Endodermal cell (in vitro differentiated cells): Measurements from ENCODE around the gene MYL2. TPM values are rescaled to one million over a fixed set of nuclear protein-coding genes. Genes with fewer than 3 reads are reported as not detected.

Experiments
- DNase-seq: peaks from one replicate; pipeline ENCODE4 v3.0.0-alpha.2; 2017
- H3K27ac ChIP-seq: 2 replicates; pipeline ENCODE4 v1.5.1; 2013; ENCODE audit warnings: mild to moderate bottlenecking, low read depth, low read length, moderate library complexity
- H3K27me3 ChIP-seq: 2 replicates; pipeline ENCODE4 v1.6.1; 2013; ENCODE audit warnings: mild to moderate bottlenecking, low read length, moderate library complexity; ENCODE audit not compliant: insufficient read depth, control insufficient read depth, poor library complexity, severe bottlenecking
- H3K36me3 ChIP-seq: 2 replicates; pipeline ENCODE4 v1.7.0; 2013; ENCODE audit warnings: mild to moderate bottlenecking, low read length, moderate library complexity; ENCODE audit not compliant: control insufficient read depth, insufficient read depth
- H3K4me1 ChIP-seq: one replicate; pipeline ENCODE4 v1.7.0; 2013; ENCODE audit warnings: low read length; ENCODE audit not compliant: control insufficient read depth, insufficient read depth
- H3K4me3 ChIP-seq: 2 replicates; pipeline ENCODE4 v1.5.1; 2013; ENCODE audit warnings: mild to moderate bottlenecking, low read length, moderate library complexity
- H3K9ac ChIP-seq: 2 replicates; pipeline ENCODE4 v1.6.1; 2013; ENCODE audit warnings: mild to moderate bottlenecking, low read length, moderate library complexity; ENCODE audit not compliant: poor library complexity, severe bottlenecking; ENCODE audit errors: extremely low read depth
- H3K9me3 ChIP-seq: 2 replicates; pipeline ENCODE4 v1.6.1; 2013; ENCODE audit warnings: mild to moderate bottlenecking, low read length, moderate library complexity; ENCODE audit not compliant: control insufficient read depth
- H3K27ac Mint-ChIP-seq: 2 replicates; pipeline ENCODE4 v1.8.0; 2020; ENCODE audit warnings: mixed read lengths
- H3K27me3 Mint-ChIP-seq: 2 replicates; pipeline ENCODE4 v1.8.0; 2021; ENCODE audit warnings: mild to moderate bottlenecking, mixed read lengths; ENCODE audit not compliant: insufficient read depth
- H3K36me3 Mint-ChIP-seq: 2 replicates; pipeline ENCODE4 v1.8.0; 2020; ENCODE audit warnings: low read depth, mixed read lengths
- H3K4me1 Mint-ChIP-seq: 2 replicates; pipeline ENCODE4 v1.8.0; 2020; ENCODE audit warnings: mixed read lengths
- H3K4me3 Mint-ChIP-seq: 2 replicates; pipeline ENCODE4 v1.8.0; 2020; ENCODE audit warnings: mild to moderate bottlenecking, moderate library complexity, mixed read lengths
- H3K9me3 Mint-ChIP-seq: 2 replicates; pipeline ENCODE4 v1.8.0; 2020; ENCODE audit warnings: mild to moderate bottlenecking, mixed read lengths
- CTCF ChIP-seq: fragments of 200-600 bp; sonication (generic); conservative IDR thresholded peaks from 2 replicates; pipeline ENCODE4 v1.5.0; 2021; ENCODE audit warnings: antibody characterized with exemption, mild to moderate bottlenecking
- WGBS, 2 experiments: methylation state at CpG; one replicate each; pipeline versions ENCODE4 v1.1.5 to v1.1.7; 2013; ENCODE audit warnings: missing lambda C conversion rate in 2 of 2, mixed read lengths in 1 of 2; ENCODE audit not compliant: insufficient coverage in 1 of 2, insufficient read length in 1 of 2; 5-methylcytosine and 5-hydroxymethylcytosine counted together
- total RNA-seq, 2 donors: library from RNA; stranded (reverse); fragmentation: NEBNext Ultra II Directional in 1 of 2; extraction: Animal tissue kit (Norgen Biotek cat#: 25700) in 1 of 2; gene quantifications; 2 replicates in 1 of 2; 3 replicates in 1 of 2; pipeline ENCODE4 v1.2.1, GENCODE V29; 2021

Gene MYL2
- total RNA-seq, 2 donors from 2014 or later, result 0.89 TPM; not detected in 1

GRCh38 chr12:110872100-110872499 is 48.3 kb downstream of the MYL2 start:
- WGBS, 2 experiments, result 79 to 83% methylated on average over 4 of the region's 4 CpGs
- H3K27ac ChIP-seq, result no peak overlapping the region
- H3K36me3 ChIP-seq, result no peaks in the 10 kb centered on the region
- peaks cover 21% of the 10 kb centered on the region for H3K9me3 Mint-ChIP-seq
- H3K36me3 Mint-ChIP-seq, result peaks cover 7% of the 10 kb centered on the region
- no peaks in the 10 kb centered on the region for H3K27me3 ChIP-seq
- no peak for DNase-seq
- peaks cover 11% of the 10 kb centered on the region for H3K27me3 Mint-ChIP-seq
- TF ChIP-seq CTCF, result no peak
- no peaks in the 10 kb centered on the region for H3K4me1 Mint-ChIP-seq
- H3K27ac Mint-ChIP-seq, result no peak overlapping the region
- H3K4me1 ChIP-seq, result no peaks in the 10 kb centered on the region
- H3K4me3 ChIP-seq, result no peak overlapping the region
- no peak overlapping the region for H3K9ac ChIP-seq
- peaks cover 10% of the 10 kb centered on the region for H3K9me3 ChIP-seq
- no peak overlapping the region for H3K4me3 Mint-ChIP-seq

DNA sequence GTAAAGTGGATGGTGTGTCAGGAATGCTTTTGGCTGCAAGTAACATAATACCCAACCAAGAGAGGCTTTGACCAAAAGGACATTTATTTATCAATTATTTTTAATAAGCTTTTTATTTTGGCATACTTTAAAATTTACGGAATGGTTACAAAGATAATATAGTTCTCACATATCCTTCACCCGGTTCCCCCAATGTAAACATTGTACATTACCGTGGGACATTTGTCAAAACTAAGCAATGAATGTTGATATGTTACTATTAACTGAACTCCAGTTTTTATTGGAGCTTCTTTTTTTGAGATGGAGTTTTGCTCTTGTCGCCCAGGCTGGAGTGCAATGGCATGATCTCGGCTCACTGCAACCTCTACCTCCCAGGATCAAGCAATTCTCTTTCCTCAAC is 50.6 kb downstream of the MYL2 start:
- peaks cover 30% of the 10 kb centered on the region for H3K9me3 Mint-ChIP-seq
- no peaks in the 10 kb centered on the region for H3K4me1 Mint-ChIP-seq
- WGBS, 2 experiments, result 76 to 83% methylated on average over 4 of the region's 5 CpGs
- no peak overlapping the region for H3K27ac ChIP-seq
- no peak for TF ChIP-seq CTCF
- peaks cover 7% of the 10 kb centered on the region for H3K36me3 Mint-ChIP-seq
- no peaks in the 10 kb centered on the region for H3K4me1 ChIP-seq
- H3K27ac Mint-ChIP-seq, result no peak overlapping the region
- peaks cover 10% of the 10 kb centered on the region for H3K9me3 ChIP-seq
- DNase-seq, result no peak
- peaks cover 16% of the 10 kb centered on the region for H3K27me3 Mint-ChIP-seq
- no peak overlapping the region for H3K4me3 Mint-ChIP-seq
- H3K36me3 ChIP-seq, result no peaks in the 10 kb centered on the region
- no peak overlapping the region for H3K9ac ChIP-seq
- H3K27me3 ChIP-seq, result no peaks in the 10 kb centered on the region
- no peak overlapping the region for H3K4me3 ChIP-seq

GRCh38 chr12:110869026-110869425 is 51.4 kb downstream of the MYL2 start:
- H3K9me3 Mint-ChIP-seq, result peaks cover 30% of the 10 kb centered on the region
- H3K4me1 Mint-ChIP-seq, result no peaks in the 10 kb centered on the region
- Histone ChIP-seq H3K4me1 (no peaks in the 10 kb centered on the region), H3K9ac (no peak overlapping the region), H3K36me3 (no peaks in the 10 kb centered on the region), H3K9me3 (peaks cover 10% of the 10 kb centered on the region), H3K27me3 (no peaks in the 10 kb centered on the region), H3K4me3 (no peak overlapping the region), H3K27ac (no peak overlapping the region)
- TF ChIP-seq CTCF, result no peak
- H3K36me3 Mint-ChIP-seq, result peaks cover 7% of the 10 kb centered on the region
- 83 to 92% methylated on average over 2 to 3 of the region's 3 CpGs for WGBS, 2 experiments
- H3K4me3 Mint-ChIP-seq, result no peak overlapping the region
- no peak overlapping the region for H3K27ac Mint-ChIP-seq
- peaks cover 16% of the 10 kb centered on the region for H3K27me3 Mint-ChIP-seq
- DNase-seq, result no peak
